ENCODE data around the gene MICOS13. TPM values are rescaled to one million over a fixed set of nuclear protein-coding genes. Genes with fewer than 3 reads are reported as not detected.
"Not testable (repeated sequence)": the region's sequence is repeated elsewhere in the genome, so short reads cannot be mapped to it uniquely, and the experiment has no call there.

The MICOS13 gene
- total RNA-seq, 2 donors from 2014 or later, result 127 to 142 TPM

GRCh38 chr19:5703819-5704818, 23.8 kb upstream of the MICOS13 start:
- intact Hi-C loops (cut with DNase I), result no loop called here
- ATAC-seq (no peak), DNase-seq (no peak)

GRCh38 chr19:5702053-5702410, 21.7 kb upstream of the MICOS13 start:
- ATAC-seq; DNase-seq; intact Hi-C loops (cut with DNase I): not testable (repeated sequence)

GRCh38 chr19:5700455-5701092, 20.3 kb upstream of the MICOS13 start:
- intact Hi-C loops (cut with DNase I), result no loop called here
- no peak for ATAC-seq
- DNase-seq, result no peak

DNA sequence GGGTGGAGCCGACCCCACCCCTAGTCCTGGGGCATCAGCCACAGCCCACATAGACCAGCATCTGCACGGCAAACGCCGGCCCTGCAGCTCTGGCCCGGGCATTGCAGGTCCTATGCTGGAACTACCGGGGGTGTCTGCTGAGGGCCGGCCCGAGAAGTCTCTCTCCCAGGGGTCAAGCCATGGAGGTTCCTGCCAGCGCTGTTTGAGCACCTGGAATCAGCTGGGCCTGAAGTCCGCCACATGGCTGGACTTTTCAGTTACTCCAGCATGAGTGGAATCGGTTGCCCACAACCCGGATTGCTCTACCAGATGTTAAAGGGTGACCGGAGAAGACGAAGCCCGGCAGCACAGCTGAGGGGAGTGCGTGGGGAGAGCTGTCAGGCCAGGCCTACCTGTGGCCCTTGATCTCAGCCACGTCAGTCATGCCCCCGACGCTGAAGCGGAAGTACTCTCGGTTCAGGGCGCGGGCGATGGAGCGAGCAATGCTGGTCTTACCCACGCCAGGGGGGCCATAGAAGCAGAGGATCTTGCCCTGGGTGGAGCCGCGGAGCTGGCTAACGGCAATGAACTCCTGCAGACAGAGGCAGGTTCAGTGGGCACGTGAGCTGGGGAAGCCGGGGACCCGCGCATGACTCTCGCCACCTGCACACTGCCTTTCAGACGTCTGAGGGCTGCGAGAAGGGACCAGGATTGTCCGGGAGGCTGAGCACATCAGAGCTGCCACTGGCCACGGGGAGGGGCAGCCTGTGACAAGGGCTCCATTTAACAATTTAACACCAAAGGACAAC, 18.5 kb upstream of the MICOS13 start:
- DNase-seq, result no peak
- intact Hi-C loops (cut with DNase I), result no loop called here
- ATAC-seq, result no peak

DNA sequence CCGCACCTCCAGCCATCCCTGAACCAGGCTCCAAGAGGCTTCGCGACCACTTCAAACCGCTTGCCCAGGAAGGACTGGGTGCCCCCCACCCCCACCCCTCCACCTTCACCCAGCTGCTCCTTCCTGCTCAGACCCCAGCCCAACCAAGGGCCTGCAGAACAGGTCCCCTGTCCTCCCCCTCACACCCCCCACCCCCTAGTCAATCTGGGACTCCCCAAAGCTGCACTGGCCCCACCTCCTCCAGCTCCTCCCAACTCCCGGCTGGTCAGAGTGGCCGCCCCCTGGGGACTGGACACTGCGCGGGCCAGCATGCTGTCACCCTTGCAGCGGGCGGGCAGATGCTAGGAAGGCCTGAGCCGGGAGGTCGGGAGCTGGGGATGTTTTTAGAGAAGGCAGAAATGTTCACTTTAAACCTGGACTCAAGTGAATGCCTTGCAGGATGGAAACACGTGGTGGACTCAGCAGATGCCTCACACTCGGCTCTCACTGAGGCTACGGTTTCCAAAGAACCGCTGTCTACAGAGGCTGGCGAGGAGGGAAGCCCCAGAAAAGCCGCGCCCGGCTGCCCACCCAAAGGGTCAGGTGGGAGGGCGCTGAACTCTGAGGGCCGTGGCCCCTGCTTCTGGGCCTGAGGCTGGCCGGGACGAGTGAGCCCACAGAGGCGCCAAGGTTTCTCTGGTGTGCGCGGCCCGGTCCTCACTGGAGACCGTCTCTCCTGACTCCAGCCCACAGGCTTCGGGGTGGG, 17.7 kb upstream of the MICOS13 start:
- DNase-seq (peak; percentile 31), ATAC-seq (no peak)
- intact Hi-C loops (cut with DNase I), result no loop called here

- DNase-seq (peak; percentile 24), ATAC-seq (no peak)
- intact Hi-C loops (cut with DNase I), result no loop called here
Measured at GRCh38 chr19:5697022-5697889, 16.9 kb upstream of the MICOS13 start.

DNA sequence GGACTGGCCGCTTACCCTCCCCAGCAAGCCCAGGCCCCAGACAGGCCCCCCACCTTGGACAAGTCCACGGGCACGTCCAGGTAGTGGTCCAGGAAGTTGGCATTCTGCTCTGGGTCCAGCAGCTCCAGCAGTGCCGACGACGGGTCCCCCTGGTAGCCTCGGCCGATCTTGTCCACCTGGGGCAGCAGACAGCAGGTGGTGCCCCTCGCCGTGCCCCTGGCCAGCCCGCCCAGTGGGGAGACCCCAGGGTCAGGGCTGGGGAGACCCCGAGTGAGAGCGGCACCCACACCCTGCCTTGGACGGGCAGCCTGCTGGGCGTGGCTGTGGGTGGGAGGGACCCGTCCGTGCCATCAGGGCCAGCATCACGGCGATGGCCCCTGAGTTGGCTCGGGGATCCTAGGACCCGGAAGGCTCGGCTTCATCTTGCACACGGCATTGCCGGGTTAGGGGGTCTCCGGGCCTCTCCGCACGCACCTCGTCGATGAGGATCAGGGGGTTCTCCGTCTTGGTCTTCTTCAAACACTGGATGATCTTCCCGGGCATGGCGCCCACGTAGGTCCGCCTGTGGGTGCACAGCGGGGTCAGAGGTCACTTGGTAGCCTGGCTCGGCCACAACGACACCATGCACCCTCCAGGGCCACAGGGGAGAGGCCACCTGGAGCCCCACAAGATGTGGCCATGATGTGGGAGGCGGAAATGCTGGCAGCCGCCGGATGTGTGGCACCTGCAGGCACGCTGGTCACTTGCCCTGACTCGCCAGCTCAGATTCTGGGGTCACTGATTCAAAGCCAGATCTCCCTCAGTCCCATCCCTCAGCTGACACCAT, 16.1 kb upstream of the MICOS13 start:
- ATAC-seq (no peak), DNase-seq (peak; percentile 28)
- intact Hi-C loops (cut with DNase I), result no loop called here

DNA sequence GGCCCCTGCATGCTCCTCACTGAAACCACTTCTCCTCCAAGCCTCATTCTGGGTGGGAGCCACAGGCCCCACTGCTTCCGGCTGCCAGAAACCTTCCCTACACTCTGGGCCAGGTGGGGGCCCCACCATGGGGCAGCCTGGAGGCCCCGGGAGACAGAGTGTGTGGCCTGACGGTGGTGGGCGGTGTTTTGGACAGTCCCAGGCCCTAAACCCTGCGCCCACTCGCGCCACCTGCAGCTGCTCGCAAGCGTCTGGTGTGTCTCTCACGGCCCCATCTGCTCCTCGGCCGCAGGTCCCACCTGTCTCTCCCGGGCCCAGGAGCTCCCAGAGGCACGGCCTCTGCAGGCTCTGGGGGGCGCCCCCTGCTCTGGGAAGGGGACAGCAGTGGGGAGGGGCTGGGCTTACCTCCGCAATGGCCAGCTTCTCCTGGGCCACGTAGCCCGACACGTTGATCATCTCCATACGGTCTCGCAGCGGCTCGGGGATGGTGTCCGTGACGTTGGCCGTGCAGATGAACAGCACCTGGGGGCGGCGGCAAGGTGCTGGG, 15.4 kb upstream of the MICOS13 start:
- intact Hi-C loops (cut with DNase I), result no loop called here
- DNase-seq, result no peak
- ATAC-seq, result no peak

DNA sequence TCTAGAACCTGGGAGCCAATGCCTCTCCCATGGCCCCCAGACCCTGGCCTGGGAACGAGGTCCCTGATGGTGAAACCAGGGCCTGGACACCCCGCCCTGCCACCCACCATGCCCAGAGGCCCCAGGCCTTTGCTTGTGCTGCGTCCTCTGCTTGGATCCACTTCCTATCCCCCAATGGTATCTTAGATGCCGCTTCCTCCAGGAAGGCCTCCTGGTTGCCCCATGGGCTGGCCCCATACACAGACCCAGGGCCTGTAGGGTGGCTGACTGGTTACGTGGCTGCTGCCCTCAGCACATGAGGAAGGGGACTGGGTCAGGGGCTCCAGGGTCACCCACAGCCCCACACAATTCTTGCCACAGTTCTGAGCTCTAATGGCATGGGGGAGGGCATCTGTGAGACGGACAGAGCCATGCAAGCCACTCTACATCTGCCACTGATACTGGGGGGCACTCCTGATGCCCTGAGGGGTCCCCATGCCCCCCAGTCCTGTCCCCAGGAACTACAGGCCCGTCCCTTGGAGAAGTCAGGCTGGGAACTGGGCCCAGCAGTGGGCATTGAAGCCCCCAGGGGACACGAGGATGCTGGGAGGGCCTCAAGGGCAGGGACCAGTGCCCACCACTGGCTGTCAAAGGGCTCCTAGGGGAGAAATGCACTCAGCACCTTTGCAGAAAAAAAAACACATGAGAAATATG, 14.8 kb upstream of the MICOS13 start:
- ATAC-seq (no peak), DNase-seq (no peak)
- intact Hi-C loops (cut with DNase I), result no loop called here

GRCh38 chr19:5694167-5694955, 14.0 kb upstream of the MICOS13 start:
- intact Hi-C loops (cut with DNase I), result no loop called here
- DNase-seq (peak; percentile 32), ATAC-seq (no peak)

GRCh38 chr19:5693195-5694166, 13.2 kb upstream of the MICOS13 start:
- intact Hi-C loops (cut with DNase I), result no loop called here
- no peak for DNase-seq
- ATAC-seq, result no peak

GRCh38 chr19:5692723-5693194, 12.4 kb upstream of the MICOS13 start:
- intact Hi-C loops (cut with DNase I), result no loop called here
- DNase-seq (no peak), ATAC-seq (no peak)

DNA sequence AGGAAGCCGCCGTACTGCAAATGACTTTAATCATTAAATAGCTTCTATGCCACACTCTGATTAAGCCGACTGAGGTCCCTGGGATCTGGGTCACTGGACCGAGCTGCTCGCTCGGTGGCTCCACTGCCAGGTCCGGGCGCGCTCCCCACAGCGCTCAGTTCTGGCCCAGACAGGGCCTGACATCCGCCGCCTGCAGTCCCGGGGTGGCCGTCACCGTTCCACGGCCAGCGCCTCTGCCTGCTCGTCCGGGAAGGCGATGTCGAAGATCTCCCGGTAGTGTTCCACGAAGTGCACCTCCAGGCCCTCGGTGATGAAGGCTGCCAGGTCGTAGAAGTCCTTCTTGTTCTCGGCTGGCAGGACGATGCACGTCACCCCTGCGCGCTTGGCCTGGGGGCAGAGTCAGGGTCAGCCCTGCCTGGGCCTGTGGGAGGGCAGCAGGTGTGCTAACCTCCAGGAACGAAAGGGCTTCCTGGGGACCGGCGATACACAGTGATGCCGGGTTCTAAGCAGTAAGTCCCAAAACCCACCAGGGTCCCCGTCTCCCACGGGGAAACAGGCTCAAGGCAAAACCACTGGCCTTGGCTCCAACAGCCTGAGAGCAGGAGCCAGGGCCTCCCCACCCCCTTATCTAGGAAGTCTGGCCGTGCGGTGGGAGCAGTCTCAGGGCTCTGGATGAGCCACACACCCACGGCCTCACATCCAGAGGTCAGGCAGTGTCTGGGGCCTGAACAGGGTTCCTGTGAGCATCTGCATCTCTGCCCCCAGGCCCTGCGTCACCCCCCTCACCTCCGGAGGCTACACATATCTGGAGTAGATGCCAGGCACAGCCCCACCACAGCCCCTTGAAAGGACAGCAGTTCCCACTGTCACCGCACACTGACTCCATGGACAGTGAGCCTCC, 11.8 kb upstream of the MICOS13 start:
- no peak for DNase-seq
- intact Hi-C loops (cut with DNase I), result no loop called here
- no peak for ATAC-seq
